WERI-Rb-1 (cell line): ENCODE data around the gene SNIP1.
"Not testable (repeated sequence)": the region's sequence is repeated elsewhere in the genome, so short reads cannot be mapped to it uniquely, and the experiment has no call there.

Experiments used
- DNase-seq: peaks from one replicate; pipeline ENCODE4 v3.0.0-alpha.2; 2020
- H3K27ac ChIP-seq: fragments of 250-450 bp; sonication (Bioruptor Pico); 2 replicates; pipeline ENCODE4 v1.5.1; 2020; ENCODE audit warnings: mild to moderate bottlenecking, moderate library complexity
- H3K27me3 ChIP-seq: fragments of 250-450 bp; sonication (Bioruptor Pico); 2 replicates; pipeline ENCODE4 v1.5.1; 2021; ENCODE audit warnings: mild to moderate bottlenecking, low read depth, moderate library complexity; ENCODE audit not compliant: insufficient read depth, severe bottlenecking
- H3K36me3 ChIP-seq: fragments of 250-450 bp; sonication (Bioruptor Pico); 2 replicates; pipeline ENCODE4 v1.5.1; 2020; ENCODE audit warnings: mild to moderate bottlenecking, moderate library complexity
- H3K4me3 ChIP-seq: 2 replicates; pipeline ENCODE4 v1.5.1; 2011; ENCODE audit warnings: low read depth, mild to moderate bottlenecking, control low read depth, low read length
- H3K9me3 ChIP-seq: fragments of 250-450 bp; sonication (Bioruptor Pico); 2 replicates; pipeline ENCODE4 v1.5.1; 2021; ENCODE audit warnings: mild to moderate bottlenecking, moderate library complexity; ENCODE audit not compliant: severe bottlenecking
- TF ChIP-seq, protein P1 (sequence below): IDR thresholded peaks from 2 replicates; pipeline ENCODE4 v1.5.1; 2011; ENCODE audit warnings: low read depth, mild to moderate bottlenecking, control low read depth, inconsistent platforms, low read length

The SNIP1 gene

DNA sequence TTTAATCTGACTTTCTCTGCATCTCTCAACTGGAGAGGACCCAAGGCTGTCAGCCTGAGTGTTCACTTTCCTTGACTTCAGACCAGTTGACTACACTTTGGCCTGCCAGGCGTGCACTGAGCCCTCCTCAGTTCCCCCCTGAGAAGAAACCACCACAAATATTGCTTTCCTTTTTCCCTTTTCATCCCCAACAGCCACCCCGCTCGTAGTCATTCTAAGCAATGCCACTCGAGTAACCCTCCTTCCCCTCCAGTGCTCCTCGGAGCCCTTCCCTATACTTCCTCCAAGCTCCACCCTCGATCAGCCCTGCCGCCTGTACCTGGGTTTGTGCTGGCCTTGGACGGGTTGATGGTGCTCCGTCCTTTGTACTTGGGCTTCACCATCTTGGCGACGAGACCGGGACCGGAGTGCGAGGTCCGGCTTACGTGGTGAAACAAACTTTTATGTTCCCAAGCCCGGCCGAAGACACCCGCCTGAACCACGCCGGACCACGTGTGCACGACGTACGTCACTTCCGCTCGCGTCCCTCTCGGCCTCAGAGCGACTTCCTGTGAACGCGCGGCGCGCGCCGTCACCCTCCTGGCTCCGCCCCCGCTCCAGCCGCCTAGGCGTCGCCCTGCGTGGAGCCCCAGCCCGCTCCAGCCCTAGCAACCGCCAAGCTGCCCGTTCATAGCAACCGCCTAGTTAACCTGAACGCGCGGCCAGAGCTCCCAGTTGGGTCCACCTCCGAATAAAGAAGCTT lies 41.5 kb upstream of the SNIP1 start, which contains the start of gene GNL2:
TSS of gene GNL2 (minus strand) at position 498 of the 742 bp plus-strand sequence. CDS start at position 383, 115 bp downstream.
- H3K27ac ChIP-seq, result peak within 1 kb of the TSS; percentile 75
- peak; percentile 96 for DNase-seq
- no peaks in the 10 kb centered on the region for H3K27me3 ChIP-seq
- peaks cover 35% of the 10 kb centered on the region for H3K36me3 ChIP-seq
- peak within 1 kb of the TSS; percentile 83 for H3K4me3 ChIP-seq
- TF ChIP-seq, protein P1, sequence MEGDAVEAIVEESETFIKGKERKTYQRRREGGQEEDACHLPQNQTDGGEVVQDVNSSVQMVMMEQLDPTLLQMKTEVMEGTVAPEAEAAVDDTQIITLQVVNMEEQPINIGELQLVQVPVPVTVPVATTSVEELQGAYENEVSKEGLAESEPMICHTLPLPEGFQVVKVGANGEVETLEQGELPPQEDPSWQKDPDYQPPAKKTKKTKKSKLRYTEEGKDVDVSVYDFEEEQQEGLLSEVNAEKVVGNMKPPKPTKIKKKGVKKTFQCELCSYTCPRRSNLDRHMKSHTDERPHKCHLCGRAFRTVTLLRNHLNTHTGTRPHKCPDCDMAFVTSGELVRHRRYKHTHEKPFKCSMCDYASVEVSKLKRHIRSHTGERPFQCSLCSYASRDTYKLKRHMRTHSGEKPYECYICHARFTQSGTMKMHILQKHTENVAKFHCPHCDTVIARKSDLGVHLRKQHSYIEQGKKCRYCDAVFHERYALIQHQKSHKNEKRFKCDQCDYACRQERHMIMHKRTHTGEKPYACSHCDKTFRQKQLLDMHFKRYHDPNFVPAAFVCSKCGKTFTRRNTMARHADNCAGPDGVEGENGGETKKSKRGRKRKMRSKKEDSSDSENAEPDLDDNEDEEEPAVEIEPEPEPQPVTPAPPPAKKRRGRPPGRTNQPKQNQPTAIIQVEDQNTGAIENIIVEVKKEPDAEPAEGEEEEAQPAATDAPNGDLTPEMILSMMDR, result no peak
- H3K9me3 ChIP-seq, result no peaks in the 10 kb centered on the region

DNA sequence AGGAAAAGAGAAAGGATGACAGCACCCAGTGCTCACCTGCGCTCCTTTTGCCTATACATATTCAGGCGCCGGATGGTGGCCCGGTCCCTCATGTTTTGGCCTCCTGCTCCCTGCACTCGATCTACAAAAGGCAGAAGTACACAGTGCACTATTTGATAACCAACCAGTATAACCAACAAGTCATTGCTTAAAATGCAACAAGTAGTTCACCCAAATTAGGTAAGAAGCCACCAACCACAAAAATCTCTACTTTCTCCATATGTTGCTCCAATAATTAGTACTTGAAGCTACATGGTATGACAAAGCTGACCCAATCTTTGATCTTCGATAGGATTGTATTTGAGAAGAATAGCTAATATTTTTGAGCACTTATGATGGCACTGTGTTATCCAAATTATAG lies 39.6 kb upstream of the SNIP1 start:
- Histone ChIP-seq H3K4me3 (no peak overlapping the region), H3K27ac (no peak overlapping the region), H3K9me3 (no peaks in the 10 kb centered on the region), H3K27me3 (no peaks in the 10 kb centered on the region), H3K36me3 (peaks cover 54% of the 10 kb centered on the region)
- DNase-seq, result no peak
- TF ChIP-seq, protein P1, result no peak

DNA sequence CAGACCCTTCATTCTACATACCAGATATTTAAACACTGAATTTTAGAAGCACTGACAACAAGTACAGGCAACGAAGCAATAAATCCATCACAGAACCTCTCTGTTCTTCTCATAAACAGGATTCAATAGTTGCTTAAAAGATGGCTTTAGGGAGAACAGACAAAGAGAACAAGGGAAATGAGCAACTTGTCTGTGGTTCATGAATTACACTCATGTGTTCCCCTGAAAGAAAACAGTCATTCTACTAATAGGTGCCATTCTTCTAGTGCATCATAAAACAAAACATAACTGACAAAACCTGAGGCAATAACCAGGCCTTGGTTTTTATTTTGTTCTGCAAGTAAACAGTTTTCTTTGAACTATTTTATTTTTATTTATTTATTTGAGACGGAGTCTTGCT lies 34.8 kb upstream of the SNIP1 start:
- no peaks in the 10 kb centered on the region for H3K27me3 ChIP-seq
- H3K27ac ChIP-seq, result no peak overlapping the region
- no peak for DNase-seq
- H3K36me3 ChIP-seq, result peaks cover 90% of the 10 kb centered on the region
- TF ChIP-seq, protein P1, result no peak
- H3K9me3 ChIP-seq, result no peaks in the 10 kb centered on the region
- H3K4me3 ChIP-seq, result no peak overlapping the region

DNA sequence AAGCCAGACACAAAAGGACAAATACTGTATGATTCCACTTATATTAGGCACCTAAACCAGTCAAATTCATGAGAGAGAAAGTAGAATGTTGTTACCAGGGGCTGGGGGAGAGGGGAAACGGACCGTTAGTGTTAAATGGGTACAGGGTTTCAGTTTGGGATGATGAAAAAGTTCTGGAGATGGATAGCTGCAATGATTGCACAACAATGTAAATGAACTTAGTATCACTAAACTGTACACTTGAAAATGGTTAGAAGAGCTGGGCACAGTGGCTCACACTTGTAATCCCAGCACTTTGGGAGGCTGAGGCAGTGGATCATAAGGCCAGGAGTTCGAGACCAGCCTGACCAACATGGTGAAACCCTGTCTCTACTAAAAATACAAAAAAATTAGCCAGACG lies 30.5 kb upstream of the SNIP1 start:
- not testable (repeated sequence) for H3K27me3 ChIP-seq, H3K4me3 ChIP-seq, DNase-seq, H3K9me3 ChIP-seq, H3K27ac ChIP-seq
- H3K36me3 ChIP-seq, result peaks cover 84% of the 10 kb centered on the region

DNA sequence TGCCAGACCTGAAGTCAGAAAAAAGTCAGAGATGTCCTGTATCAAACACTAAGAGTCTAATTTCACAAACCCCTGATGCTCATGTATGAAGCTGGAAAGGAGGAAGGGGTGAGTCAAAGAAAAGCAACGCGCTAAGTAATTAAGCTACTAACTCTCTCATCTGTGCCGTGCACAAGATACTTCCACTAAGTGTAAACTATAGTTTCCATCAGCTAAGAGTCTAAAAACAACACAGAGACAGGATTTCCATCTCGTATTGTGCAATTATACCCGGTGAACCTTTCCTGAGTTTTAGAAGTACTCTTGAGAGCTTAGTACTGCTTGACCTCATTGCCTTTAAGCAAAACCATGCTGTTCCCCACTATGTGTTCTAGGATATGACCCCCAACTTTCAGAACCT lies 21.6 kb upstream of the SNIP1 start:
- DNase-seq, result no peak
- Histone ChIP-seq H3K27me3 (no peaks in the 10 kb centered on the region), H3K36me3 (peaks cover 81% of the 10 kb centered on the region), H3K27ac (no peak overlapping the region), H3K9me3 (no peaks in the 10 kb centered on the region), H3K4me3 (no peak overlapping the region)
- TF ChIP-seq, protein P1, result no peak

DNA sequence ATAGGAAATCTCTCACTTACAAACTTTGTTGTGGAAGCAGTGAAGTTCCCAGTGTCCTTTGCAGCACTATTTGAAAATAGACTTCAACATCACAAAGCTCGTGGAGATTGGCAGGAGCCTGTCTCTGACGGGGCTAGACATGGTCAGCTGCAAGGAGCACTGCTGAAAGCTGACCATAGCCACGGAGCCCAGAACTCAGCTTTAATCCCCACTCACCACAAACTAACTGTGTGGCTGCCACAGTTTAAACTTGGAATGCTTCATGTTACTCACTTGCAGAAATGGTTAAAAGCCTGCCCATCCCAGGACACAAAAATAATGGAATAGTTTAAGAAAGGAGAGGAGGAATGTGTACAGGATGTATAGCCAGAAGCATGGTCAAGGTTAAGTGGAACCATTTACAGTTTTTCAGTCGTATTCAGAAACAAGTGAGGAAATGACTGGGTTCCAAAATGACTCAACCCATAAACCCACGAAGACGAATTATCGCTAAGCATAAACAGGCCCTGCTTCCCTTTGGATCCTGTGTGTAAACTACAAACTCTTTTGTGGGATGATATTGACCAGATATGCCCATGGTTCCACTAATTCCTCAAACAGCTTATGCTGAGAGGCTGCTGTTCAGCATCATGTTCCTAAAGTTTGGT lies 20.9 kb upstream of the SNIP1 start:
- Histone ChIP-seq H3K4me3 (no peak overlapping the region), H3K27ac (no peak overlapping the region), H3K27me3 (no peaks in the 10 kb centered on the region), H3K9me3 (no peaks in the 10 kb centered on the region), H3K36me3 (peaks cover 82% of the 10 kb centered on the region)
- DNase-seq, result no peak
- TF ChIP-seq, protein P1, result no peak
